Measurements from ENCODE around the gene ZNF213.

GRCh38 chr16:3086596-3087242 lies 48.1 kb upstream of the ZNF213 start:
- TF ChIP-seq POLR2A (IDR thresholded peaks at IDR 0.05; ENCODE audit: extremely low read depth, insufficient read length) (no peak), CTCF (IDR thresholded peaks at IDR 0.05; ENCODE audit: low read depth, low read length) (no peak), MAX (IDR thresholded peaks at IDR 0.05; ENCODE audit: low read depth, low read length) (no peak), MYC (IDR thresholded peaks at IDR 0.05; ENCODE audit: low read depth, low read length) (no peak)

Data from NB4 (cell line).